Liver (tissue), 2 donors: Measurements from ENCODE around the gene PARD3.

Experiments used
- CTCF ChIP-seq: fragments of 150-350 bp; IDR thresholded peaks from 2 replicates; pipeline ENCODE4 v1.5.1; 2017; ENCODE audit warnings: improper control_type of control experiment, low read depth, low read length; ENCODE audit not compliant: missing input control
- FOXA1 ChIP-seq: IDR thresholded peaks from 2 replicates; pipeline ENCODE4 v1.6.1; 2016; ENCODE audit warnings: antibody characterized with exemption
- donor health status: healthy.

DNA sequence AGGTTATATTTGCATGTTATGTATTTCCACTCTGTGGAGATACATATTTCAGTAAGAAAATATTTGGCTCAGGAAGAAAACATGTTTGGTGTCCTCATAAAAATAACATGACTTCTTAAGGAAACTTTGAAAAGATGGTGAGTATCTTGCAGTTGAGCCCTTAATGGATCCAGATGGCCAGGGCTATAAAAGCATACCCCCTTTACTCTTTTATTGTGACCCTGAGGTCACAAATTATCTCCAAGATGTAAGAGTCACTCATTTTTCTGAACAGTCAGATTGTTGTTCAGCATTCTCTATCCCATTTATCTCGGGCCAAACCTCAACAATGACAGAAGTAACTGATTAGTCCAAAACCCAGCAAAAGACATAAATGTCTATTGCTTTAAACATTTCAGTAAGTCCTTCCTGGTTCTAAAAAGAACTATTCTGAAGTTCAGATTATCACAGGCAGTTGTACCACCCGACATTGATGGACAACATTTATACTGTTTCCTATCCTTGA is 539.4 kb downstream of the PARD3 start:
- TF ChIP-seq CTCF (no peak), FOXA1 (no peak)
